SIG-M5 (cell line): ENCODE data around the gene TMEM259.

Source experiments
- DNase-seq: peaks from one replicate; lab custom pipeline; 2025; lab: John Stamatoyannopoulos, UW

The TMEM259 gene

GRCh38 chr19:1016647-1017114 is 4.2 kb downstream of the TMEM259 start:
- DNase-seq, result no peak

DNA sequence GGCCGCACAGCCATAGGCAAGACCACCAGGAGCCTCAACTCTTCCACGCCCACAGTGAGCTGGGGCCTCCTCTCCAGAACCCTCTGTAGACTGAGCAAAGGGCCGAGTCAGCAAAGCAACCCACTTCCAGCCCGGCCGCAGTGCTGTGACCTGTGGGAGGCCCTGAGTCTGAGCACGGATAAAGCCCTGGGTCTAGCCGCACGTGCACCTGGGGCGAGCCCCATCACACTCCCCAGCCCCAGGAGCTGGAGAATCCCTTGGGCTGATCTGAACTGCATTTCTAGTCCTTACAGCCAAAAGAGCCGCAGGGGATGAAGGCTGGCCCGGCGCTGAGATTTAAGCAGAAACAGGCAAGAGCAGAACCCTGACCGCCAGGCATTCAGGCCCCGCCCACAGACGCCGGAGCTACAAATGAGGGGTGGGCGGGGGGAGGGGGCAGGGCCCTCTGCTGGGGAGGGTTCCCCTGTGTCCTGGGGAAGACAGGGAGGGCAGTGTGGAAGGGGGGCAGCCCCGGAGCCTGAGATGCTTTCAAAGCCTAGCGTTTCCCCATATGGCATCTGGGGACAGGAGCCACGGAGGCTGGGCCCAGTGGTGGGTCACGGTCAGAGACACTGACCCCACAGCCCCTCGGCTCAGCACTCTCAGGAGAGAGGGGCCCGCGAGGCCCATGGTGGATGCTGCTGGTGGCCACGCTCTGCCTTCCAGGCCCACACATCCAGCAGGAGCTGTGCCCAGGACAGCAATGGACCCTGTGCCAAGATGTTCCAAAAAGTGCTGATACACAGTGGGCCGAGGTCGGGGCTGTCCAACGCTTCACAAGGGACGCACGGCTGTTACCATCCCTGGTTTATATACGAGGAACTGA is 4.9 kb downstream of the TMEM259 start:
- DNase-seq, result no peak

DNA sequence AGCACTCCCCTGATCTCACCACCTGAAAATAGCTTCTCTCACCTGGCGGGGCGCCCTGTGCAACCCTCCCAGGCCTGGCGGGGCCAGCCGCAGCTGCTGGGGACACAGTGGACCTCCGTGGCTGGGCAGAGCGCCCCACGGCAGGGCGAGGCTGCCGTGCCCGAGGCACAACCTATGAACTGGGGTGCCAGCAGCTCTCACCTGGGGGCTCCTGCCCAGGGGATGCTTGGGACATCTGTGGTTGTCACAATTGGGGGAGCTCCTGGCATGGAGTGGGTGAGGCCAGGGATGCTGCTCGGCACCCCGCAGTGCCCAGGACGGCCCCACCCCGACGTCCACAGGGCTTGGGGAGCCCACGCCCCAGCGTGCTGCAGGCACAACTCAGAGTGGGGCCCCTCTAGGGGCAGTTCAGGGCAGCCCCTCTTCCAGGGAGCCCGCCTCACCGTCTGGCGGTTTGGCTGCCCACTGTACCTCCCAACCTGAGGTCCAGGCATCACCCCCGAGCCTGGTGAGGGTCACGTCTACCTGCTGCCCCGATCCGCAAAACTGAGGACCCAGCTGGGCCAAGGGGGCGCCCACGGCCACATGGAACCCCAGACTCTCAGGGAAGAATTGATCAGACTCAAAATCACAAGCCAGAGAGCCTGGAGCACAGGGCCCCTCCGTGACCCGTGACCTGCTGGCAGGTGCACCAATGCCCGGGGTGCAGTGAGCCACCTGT is 5.7 kb downstream of the TMEM259 start:
- DNase-seq, result no peak

DNA sequence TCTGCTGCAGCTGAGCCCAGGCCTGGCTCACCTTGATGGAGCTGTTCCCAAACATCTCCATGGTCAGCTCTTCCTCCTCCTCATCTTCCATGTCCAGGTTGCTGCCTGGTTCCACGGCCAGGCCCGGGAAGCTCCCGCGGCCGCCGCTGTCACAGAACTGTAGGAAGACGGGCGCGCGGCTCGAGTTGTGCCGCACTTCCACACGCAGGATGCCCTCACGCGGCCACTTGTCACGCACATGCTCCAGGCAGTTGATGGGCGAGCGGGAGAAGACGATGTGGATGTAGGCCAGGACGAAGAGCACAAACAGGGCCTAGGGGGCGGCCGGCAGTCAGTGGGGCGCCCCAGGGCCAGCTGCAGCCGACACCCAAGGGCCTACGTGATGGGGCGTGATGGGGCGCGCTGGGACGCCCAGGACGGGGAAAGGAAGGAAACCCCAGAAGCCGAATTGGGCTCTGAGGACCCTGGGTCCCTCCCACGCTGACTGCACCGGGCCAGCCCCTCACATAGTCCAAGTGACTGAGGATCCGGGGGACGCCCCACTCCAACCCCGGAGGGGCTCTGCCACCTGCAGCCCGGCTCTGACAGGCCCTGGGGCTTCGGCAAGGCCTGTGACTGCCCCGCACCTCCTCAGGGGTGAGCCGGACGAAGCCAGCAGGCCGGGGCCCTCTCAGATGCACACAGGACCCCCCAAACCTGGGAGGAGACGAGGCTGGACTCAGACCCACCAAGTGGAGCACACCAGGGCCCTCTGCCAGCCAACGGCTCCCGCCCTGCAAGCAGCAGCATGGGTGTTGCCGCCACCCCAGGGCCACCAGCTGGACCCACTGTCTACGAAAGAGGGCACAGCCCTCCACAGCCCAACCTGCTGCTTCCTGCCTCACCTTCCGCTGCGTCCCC is 6.5 kb downstream of the TMEM259 start:
- DNase-seq, result no peak

DNA sequence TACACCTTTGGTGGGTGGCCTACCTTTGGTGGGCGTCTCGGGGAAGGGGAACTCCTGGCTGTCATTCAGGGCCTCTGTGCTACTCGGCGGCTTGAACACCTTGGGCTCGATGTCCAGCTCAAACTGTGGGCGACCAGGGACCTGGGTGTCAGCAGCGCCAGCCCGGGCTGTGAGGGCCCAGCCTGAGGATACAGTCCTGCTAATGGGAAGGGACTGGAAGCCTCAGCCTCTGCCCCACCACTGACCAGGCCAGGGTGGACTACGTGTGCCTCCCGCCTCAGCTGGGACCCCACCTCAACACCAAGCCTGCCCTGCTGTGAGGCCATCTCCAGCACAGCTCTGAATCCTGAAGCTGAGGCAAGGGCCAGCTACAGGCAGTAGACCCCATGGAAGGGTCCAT is 7.7 kb downstream of the TMEM259 start:
- DNase-seq, result no peak

- no peak for DNase-seq
Measured at GRCh38 chr19:1012334-1012733, 8.6 kb downstream of the TMEM259 start.

DNA sequence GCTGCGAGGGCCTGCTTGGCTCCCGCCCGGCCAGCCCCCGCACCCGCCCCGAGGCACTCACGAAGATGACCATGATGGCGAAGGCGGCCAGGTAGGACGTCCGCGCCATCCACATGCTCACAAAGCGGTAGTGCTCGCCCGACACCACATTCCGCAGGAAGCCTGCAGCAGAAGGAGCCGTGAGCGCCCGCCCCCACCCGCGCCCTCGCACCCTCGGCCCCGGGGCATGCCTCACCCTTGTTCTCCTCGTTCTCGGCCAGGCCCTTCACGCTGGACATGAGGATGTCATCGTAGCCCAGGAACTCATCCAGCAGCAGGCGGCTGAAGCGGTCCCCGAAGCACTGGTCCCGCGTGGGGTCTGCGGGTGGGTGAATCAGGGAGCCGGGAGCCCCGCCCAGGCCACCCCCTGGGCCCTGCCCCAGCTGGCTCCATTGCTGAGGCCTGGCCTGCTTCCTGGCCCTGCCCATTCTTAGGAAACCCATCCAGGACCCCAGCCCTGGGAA is 9.0 kb downstream of the TMEM259 start:
- no peak for DNase-seq

- no peak for DNase-seq
Measured at GRCh38 chr19:1010586-1011510, 10.1 kb downstream of the TMEM259 start.

DNA sequence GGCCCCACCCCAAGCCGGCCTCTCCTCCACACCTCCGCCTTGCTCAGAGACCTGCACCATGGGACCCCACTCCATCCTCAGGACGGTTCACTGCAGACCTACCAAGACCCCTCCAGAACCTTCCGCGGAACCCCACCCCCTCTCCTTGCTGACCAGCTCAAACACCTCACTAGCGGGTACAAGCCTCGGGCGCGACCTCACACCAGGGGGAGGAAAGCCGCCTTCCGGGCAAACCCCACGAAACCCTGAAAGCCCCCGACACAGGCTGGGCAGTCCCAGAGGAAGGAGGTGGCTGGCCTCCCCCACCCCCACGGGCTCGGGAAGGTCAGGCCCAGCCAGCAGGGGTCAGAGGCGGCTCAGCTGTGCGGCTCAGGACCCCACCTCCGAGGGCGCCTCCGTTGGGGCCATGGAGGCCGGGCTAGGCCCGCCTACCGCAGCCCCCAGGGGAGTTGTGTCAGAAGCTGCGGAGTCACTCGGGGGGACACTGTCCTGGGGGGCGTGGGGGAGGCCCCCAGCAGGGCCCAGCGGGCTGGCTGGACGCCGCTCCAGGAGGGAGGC is 10.9 kb downstream of the TMEM259 start:
- no peak for DNase-seq

DNA sequence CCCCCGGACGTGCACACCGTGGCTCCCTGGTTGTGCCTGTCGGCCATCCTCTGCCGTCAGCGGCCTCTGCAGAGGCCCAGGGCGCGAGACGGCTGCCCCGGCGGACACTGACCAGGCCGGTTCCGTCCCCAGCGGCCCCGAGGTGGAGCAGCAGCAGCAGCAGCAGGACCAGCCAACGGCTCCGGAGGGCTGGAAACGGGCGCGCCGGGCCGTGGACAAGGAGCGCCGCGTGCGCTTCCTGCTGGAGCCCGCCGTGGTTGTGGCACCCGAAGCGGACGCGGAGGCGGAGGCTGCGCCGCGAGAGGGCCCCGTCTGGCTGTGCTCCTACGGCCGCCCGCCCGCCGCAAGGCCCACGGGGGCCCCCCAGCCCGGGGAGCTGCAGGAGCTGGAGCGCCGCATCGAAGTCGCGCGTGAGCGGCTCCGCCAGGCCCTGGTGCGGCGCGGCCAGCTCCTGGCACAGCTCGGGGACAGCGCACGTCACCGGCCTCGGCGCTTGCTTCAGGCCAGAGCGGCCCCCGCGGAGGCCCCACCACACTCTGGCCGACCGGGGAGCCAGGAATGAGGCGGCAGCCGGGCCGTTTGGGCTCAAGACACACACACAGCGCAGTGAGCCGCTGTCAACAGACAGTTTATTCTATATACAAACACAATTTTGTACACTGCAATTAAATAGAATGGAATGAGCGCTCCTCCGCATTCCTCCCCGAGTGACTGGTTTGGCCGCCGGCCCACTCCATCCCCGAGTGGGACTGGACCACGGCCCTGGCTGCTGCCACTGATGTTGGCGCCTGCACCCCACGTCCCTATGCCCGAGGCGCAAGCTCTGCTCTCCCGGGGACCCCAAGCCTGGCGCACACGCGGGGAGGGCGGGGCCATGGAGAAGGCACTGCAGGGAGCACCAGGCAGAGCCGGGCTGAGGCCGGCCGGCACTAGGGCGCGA is 11.6 kb downstream of the TMEM259 start:
- DNase-seq, result no peak

- DNase-seq, result no peak
Measured at GRCh38 chr19:1008268-1009040, 12.5 kb downstream of the TMEM259 start.

DNA sequence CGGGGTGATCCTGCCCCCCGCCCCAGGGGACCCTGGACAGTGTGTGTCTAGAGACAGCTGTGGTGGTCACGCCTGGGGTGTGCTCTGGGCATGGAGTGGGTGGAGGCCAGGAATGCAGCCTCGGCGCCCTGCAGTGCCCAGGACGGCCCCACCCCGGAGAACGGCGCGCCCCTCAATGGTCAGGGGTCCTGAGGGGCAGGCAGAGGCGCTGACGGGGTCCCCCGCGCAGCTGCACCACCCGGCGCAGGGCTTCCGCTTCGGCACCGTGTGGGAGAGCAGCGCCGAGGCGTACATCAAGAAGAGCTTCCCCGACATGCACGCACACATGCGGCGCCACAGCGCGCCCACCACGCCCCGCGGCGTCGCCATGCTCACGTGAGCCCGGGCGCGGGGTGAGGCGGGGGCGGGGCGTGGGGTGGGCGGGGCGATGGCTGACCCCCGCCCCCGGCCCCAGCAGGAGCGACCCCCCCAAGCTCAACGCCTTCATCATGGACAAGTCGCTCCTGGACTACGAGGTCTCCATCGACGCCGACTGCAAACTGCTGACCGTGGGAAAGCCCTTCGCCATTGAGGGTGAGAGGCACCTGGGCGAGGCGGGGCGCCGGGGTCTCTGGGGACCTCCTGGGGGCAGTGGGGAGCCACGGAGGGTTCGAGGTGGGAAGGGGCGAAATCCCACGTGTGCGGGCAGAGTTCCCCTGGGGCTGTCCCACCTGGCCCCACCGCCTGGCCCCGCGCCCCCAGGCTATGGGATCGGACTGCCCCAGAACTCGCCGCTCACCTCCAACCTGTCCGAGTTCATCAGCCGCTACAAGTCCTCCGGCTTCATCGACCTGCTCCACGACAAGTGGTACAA is 13.3 kb downstream of the TMEM259 start:
- no peak for DNase-seq

DNA sequence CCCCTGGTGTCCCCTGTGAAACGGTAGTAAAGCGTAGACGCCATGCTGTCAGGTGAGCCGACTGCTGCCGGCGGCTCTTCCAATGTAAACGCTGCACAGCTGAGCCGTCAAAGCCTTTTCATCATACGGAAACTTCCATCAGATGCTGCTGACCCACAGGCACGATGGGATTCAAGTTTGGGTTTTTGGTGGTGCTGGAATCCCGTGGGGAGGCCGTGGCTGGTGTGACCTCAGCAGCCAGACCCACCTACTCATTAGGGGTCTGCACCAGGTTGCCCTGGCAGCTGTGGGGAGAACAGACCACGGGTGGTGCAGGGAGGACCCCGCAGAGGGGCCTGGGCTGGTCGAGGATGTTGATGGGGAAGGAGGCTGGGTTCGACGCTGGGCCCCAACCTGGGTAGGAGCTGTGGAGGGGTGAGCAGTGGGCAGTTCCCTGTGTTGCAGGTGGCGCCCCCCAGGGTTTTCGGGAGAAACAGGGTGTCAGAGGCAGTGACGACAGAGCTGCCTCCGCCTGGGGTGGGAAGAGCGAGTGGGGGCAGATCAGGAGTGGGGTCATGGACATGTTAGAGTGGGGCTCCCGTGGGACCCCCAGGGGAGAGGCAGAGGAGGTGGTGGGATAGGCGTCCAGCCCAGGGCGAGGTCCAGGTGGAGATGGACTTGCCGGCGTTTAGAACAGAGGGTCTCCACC is 14.1 kb downstream of the TMEM259 start:
- no peak for DNase-seq

- DNase-seq, result no peak
Measured at GRCh38 chr19:1004803-1005664, 15.9 kb downstream of the TMEM259 start.

DNA sequence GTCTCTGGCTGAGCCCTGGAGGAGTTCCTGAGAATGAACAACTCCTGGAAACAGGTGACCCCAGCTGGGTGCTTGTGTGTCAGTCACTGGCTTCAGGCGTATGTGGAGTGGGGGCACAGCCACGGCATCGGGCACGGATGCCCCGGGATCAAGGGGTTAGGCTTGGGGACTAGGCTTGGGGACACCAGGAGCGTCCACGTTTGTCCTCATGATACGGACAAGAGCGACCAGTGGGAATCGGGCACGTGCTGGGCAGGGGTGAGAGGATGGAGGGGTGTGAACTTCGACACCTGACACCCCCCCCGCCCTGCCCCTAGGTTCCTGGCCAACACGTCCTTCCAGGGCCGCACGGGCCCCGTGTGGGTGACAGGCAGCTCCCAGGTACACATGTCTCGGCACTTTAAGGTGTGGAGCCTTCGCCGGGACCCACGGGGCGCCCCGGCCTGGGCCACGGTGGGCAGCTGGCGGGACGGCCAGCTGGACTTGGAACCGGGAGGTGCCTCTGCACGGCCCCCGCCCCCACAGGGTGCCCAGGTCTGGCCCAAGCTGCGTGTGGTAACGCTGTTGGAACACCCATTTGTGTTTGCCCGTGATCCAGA is 16.6 kb downstream of the TMEM259 start:
- no peak for DNase-seq

- no peak for DNase-seq
Measured at GRCh38 chr19:1003283-1003682, 17.6 kb downstream of the TMEM259 start.
